GM23338 (cell line): ENCODE data around the gene CRISP1. TPM values are rescaled to one million over a fixed set of nuclear protein-coding genes. Genes with fewer than 3 reads are reported as not detected.

Source experiments
- ATAC-seq: fragments of 200-7000 bp; cut with Tn5 transposase; 3 replicates; pipeline ENCODE4 v1.9.1; 2020
- DNase-seq: peaks from one replicate; pipeline ENCODE4 v3.0.0-alpha.2; 2015; ENCODE audit warnings: low spot score
- H2AFZ ChIP-seq: fragments of 200-600 bp; sonication (generic); 2 replicates; pipeline ENCODE4 v1.8.0; 2016; ENCODE audit warnings: antibody characterized with exemption, mild to moderate bottlenecking, moderate library complexity
- H3F3A ChIP-seq: fragments of 200-600 bp; sonication (generic); replicated peaks from 2 replicates; pipeline ENCODE4 v1.8.0; 2017; ENCODE audit warnings: antibody characterized with exemption, mixed run types, low read depth
- H3K27ac ChIP-seq: fragments of 200-600 bp; sonication (generic); 2 replicates; pipeline ENCODE4 v1.6.1; 2016; ENCODE audit warnings: low read depth
- H3K27me3 ChIP-seq: fragments of 200-600 bp; sonication (generic); 2 replicates; pipeline ENCODE4 v1.8.0; 2016; ENCODE audit warnings: mild to moderate bottlenecking, mixed run types, moderate library complexity; ENCODE audit not compliant: insufficient read depth
- H3K36me3 ChIP-seq: fragments of 200-600 bp; sonication (generic); 2 replicates; pipeline ENCODE4 v1.8.0; 2016; ENCODE audit warnings: mild to moderate bottlenecking; ENCODE audit not compliant: insufficient read depth
- H3K4me1 ChIP-seq: fragments of 200-600 bp; sonication (generic); 2 replicates; pipeline ENCODE4 v1.8.0; 2016; ENCODE audit warnings: mild to moderate bottlenecking, moderate library complexity; ENCODE audit not compliant: insufficient read depth
- H3K4me2 ChIP-seq: fragments of 200-600 bp; sonication (generic); 2 replicates; pipeline ENCODE4 v1.7.1; 2017; ENCODE audit warnings: mixed run types
- H3K4me3 ChIP-seq: fragments of 200-600 bp; sonication (generic); 2 replicates; pipeline ENCODE4 v1.6.1; 2016; ENCODE audit warnings: mixed run types
- H3K79me2 ChIP-seq: fragments of 200-600 bp; sonication (generic); replicated peaks from 2 replicates; pipeline ENCODE4 v1.8.0; 2017; ENCODE audit warnings: mild to moderate bottlenecking; ENCODE audit not compliant: insufficient read depth
- H3K9me2 ChIP-seq: fragments of 200-600 bp; sonication (generic); 2 replicates; pipeline ENCODE4 v1.8.0; 2017; ENCODE audit not compliant: insufficient read depth
- H4K20me1 ChIP-seq: fragments of 200-600 bp; sonication (generic); replicated peaks from 2 replicates; pipeline ENCODE4 v1.8.0; 2017; ENCODE audit warnings: mild to moderate bottlenecking; ENCODE audit not compliant: insufficient read depth
- H3K27ac Mint-ChIP-seq: 2 replicates; pipeline ENCODE4 v1.8.0; 2020; ENCODE audit warnings: inconsistent platforms, mild to moderate bottlenecking, moderate library complexity, mixed read lengths
- H3K27me3 Mint-ChIP-seq: 3 replicates; pipeline ENCODE4 v1.8.0; 2022; ENCODE audit warnings: low read depth, mild to moderate bottlenecking, moderate library complexity, mixed read lengths, inconsistent platforms; ENCODE audit not compliant: insufficient read depth, poor library complexity
- H3K36me3 Mint-ChIP-seq: 3 replicates; pipeline ENCODE4 v1.8.0; 2021; ENCODE audit warnings: low read depth, mild to moderate bottlenecking, inconsistent platforms, moderate library complexity, mixed read lengths
- H3K4me1 Mint-ChIP-seq: 3 replicates; pipeline ENCODE4 v1.8.0; 2020; ENCODE audit warnings: mild to moderate bottlenecking, inconsistent platforms, mixed read lengths
- H3K4me3 Mint-ChIP-seq: 3 replicates; pipeline ENCODE4 v1.8.0; 2021; ENCODE audit warnings: moderate library complexity, mild to moderate bottlenecking, inconsistent platforms, mixed read lengths
- H3K9me3 Mint-ChIP-seq: 3 replicates; pipeline ENCODE4 v1.8.0; 2020; ENCODE audit warnings: moderate library complexity, mild to moderate bottlenecking, inconsistent platforms, mixed read lengths
- CREB1 ChIP-seq: fragments of 250-450 bp; sonication (Bioruptor Pico); IDR thresholded peaks from 2 replicates; pipeline ENCODE4 v1.5.0; 2020; ENCODE audit warnings: low read depth, mild to moderate bottlenecking, moderate library complexity
- CTCF ChIP-seq, 2 experiments: fragments of 200-600 bp in 1 of 2; sonication (generic) in 1 of 2; conservative IDR thresholded peaks; 2 replicates each; pipeline versions ENCODE4 v1.5.1 to v1.6.1; 2016 to 2017; ENCODE audit warnings: antibody characterized with exemption in 2 of 2, low read depth in 2 of 2, mild to moderate bottlenecking in 2 of 2, moderate library complexity in 1 of 2
- EZH2 ChIP-seq: fragments of 200-600 bp; sonication (generic); IDR thresholded peaks from one replicate; pipeline ENCODE4 v1.8.0; 2017; ENCODE audit warnings: antibody characterized with exemption, mild to moderate bottlenecking, low read depth; ENCODE audit not compliant: unreplicated experiment
- EZH2phosphoT487 ChIP-seq: fragments of 200-600 bp; sonication (generic); IDR thresholded peaks from one replicate; pipeline ENCODE4 v1.8.1; 2018; ENCODE audit warnings: antibody characterized with exemption; ENCODE audit not compliant: unreplicated experiment
- POLR2AphosphoS5 ChIP-seq: IDR thresholded peaks from 2 replicates; pipeline ENCODE4 v1.6.1; 2016; ENCODE audit warnings: antibody characterized with exemption, low read depth
- REST ChIP-seq: IDR thresholded peaks from one replicate; pipeline ENCODE4 v1.6.1; 2018; ENCODE audit warnings: antibody characterized with exemption; ENCODE audit not compliant: unreplicated experiment
- ZNF114 ChIP-seq: fragments of 250-450 bp; sonication (Bioruptor Pico); IDR thresholded peaks from 2 replicates; pipeline ENCODE4 v1.5.0; 2020; ENCODE audit warnings: mild to moderate bottlenecking, moderate library complexity
- ZNF331 ChIP-seq: fragments of 250-450 bp; sonication (Bioruptor Pico); IDR thresholded peaks from 2 replicates; pipeline ENCODE4 v1.5.0; 2020; ENCODE audit warnings: low read depth, mild to moderate bottlenecking, moderate library complexity
- polyA plus RNA-seq: library from polyadenylated mRNA; unstranded; fragments of >200 nt; fragmentation: Nextera tagmentation; extraction: Ambion mirVana; gene quantifications from 2 replicates; pipeline ENCODE4 v1.2.1, GENCODE V29; 2016
- total RNA-seq: library from RNA; depleted of rRNA; stranded (reverse); fragments of >200 nt; shearing (Covaris generic); gene quantifications from 2 replicates; pipeline ENCODE4 v1.2.3, GENCODE V29; 2014
- TF ChIP-seq, protein P1 (sequence below): fragments of 250-450 bp; sonication (Bioruptor Pico); IDR thresholded peaks from 2 replicates; pipeline ENCODE4 v1.5.0; 2020; ENCODE audit warnings: mild to moderate bottlenecking, moderate library complexity
- TF ChIP-seq, protein P2 (sequence below): IDR thresholded peaks from 2 replicates; pipeline ENCODE4 v1.6.1; 2016; ENCODE audit warnings: antibody characterized with exemption

The CRISP1 gene
- total and polyA plus RNA-seq, 2 experiments from 2014 or later: not detected

DNA sequence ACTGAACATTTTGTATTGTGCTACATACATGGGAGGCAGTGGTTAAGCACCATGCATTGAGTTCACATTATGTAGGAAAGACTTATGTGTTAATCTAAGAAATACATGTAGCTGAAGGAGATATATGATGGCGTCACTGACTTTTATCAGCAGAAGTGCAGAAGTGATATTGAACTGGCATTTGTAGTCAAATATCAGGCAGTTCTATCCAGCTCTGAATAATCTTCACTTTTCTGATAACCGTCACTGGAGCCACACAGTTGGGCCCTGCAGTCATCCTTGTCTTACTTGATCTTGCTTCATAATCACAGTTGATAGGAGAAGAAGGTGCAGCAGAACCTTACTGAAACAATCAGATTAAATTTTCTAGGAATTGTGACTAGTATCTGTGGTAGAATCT, 26.4 kb downstream of the CRISP1 start (continued):
- TF ChIP-seq CTCF (conservative IDR thresholded peaks at IDR 0.05; ENCODE audit: low read depth in 2 of 2): no peak

- no peak overlapping the region for H3K27ac ChIP-seq
- H3K36me3 ChIP-seq: no peaks in the 10 kb centered on the region
- H3K4me3 Mint-ChIP-seq: no peak overlapping the region
- no peaks in the 10 kb centered on the region for H3K79me2 ChIP-seq
- no peaks in the 10 kb centered on the region for H3K9me2 ChIP-seq
- H3K27ac Mint-ChIP-seq: no peak overlapping the region
- DNase-seq (no peak), ATAC-seq (no peak)
- no peaks in the 10 kb centered on the region for H3K27me3 ChIP-seq
- no peaks in the 10 kb centered on the region for H3K27me3 Mint-ChIP-seq
- H3K9me3 Mint-ChIP-seq: no peaks in the 10 kb centered on the region
- H3F3A ChIP-seq: no peaks in the 10 kb centered on the region
- H3K4me1 ChIP-seq: peaks cover 5% of the 10 kb centered on the region
- H3K4me1 Mint-ChIP-seq: peaks cover 12% of the 10 kb centered on the region
- H4K20me1 ChIP-seq: no peaks in the 10 kb centered on the region
- H3K36me3 Mint-ChIP-seq: no peaks in the 10 kb centered on the region
- no peak overlapping the region for H2AFZ ChIP-seq
- no peak overlapping the region for H3K4me2 ChIP-seq
- no peak overlapping the region for H3K4me3 ChIP-seq
- TF ChIP-seq EZH2phosphoT487: no peak
- no peak for TF ChIP-seq EZH2
- TF ChIP-seq ZNF114: no peak
- TF ChIP-seq POLR2AphosphoS5: no peak
- no peak for TF ChIP-seq REST
- TF ChIP-seq, protein P1, sequence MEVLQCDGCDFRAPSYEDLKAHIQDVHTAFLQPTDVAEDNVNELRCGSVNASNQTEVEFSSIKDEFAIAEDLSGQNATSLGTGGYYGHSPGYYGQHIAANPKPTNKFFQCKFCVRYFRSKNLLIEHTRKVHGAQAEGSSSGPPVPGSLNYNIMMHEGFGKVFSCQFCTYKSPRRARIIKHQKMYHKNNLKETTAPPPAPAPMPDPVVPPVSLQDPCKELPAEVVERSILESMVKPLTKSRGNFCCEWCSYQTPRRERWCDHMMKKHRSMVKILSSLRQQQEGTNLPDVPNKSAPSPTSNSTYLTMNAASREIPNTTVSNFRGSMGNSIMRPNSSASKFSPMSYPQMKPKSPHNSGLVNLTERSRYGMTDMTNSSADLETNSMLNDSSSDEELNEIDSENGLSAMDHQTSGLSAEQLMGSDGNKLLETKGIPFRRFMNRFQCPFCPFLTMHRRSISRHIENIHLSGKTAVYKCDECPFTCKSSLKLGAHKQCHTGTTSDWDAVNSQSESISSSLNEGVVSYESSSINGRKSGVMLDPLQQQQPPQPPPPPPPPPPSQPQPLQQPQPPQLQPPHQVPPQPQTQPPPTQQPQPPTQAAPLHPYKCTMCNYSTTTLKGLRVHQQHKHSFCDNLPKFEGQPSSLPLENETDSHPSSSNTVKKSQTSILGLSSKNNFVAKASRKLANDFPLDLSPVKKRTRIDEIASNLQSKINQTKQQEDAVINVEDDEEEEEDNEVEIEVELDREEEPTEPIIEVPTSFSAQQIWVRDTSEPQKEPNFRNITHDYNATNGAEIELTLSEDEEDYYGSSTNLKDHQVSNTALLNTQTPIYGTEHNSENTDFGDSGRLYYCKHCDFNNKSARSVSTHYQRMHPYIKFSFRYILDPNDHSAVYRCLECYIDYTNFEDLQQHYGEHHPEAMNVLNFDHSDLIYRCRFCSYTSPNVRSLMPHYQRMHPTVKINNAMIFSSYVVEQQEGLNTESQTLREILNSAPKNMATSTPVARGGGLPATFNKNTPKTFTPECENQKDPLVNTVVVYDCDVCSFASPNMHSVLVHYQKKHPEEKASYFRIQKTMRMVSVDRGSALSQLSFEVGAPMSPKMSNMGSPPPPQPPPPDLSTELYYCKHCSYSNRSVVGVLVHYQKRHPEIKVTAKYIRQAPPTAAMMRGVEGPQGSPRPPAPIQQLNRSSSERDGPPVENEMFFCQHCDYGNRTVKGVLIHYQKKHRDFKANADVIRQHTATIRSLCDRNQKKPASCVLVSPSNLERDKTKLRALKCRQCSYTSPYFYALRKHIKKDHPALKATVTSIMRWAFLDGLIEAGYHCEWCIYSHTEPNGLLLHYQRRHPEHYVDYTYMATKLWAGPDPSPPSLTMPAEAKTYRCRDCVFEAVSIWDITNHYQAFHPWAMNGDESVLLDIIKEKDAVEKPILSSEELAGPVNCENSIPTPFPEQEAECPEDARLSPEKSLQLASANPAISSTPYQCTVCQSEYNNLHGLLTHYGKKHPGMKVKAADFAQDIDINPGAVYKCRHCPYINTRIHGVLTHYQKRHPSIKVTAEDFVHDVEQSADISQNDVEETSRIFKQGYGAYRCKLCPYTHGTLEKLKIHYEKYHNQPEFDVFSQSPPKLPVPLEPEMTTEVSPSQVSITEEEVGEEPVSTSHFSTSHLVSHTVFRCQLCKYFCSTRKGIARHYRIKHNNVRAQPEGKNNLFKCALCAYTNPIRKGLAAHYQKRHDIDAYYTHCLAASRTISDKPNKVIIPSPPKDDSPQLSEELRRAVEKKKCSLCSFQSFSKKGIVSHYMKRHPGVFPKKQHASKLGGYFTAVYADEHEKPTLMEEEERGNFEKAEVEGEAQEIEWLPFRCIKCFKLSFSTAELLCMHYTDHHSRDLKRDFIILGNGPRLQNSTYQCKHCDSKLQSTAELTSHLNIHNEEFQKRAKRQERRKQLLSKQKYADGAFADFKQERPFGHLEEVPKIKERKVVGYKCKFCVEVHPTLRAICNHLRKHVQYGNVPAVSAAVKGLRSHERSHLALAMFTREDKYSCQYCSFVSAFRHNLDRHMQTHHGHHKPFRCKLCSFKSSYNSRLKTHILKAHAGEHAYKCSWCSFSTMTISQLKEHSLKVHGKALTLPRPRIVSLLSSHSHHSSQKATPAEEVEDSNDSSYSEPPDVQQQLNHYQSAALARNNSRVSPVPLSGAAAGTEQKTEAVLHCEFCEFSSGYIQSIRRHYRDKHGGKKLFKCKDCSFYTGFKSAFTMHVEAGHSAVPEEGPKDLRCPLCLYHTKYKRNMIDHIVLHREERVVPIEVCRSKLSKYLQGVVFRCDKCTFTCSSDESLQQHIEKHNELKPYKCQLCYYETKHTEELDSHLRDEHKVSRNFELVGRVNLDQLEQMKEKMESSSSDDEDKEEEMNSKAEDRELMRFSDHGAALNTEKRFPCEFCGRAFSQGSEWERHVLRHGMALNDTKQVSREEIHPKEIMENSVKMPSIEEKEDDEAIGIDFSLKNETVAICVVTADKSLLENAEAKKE (CRISPR knock-in tag): no peak
- no peak for TF ChIP-seq ZNF331 (CRISPR knock-in tag)
- TF ChIP-seq CREB1 (CRISPR knock-in tag): no peak
- TF ChIP-seq, protein P2, sequence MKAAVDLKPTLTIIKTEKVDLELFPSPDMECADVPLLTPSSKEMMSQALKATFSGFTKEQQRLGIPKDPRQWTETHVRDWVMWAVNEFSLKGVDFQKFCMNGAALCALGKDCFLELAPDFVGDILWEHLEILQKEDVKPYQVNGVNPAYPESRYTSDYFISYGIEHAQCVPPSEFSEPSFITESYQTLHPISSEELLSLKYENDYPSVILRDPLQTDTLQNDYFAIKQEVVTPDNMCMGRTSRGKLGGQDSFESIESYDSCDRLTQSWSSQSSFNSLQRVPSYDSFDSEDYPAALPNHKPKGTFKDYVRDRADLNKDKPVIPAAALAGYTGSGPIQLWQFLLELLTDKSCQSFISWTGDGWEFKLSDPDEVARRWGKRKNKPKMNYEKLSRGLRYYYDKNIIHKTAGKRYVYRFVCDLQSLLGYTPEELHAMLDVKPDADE: no peak
- TF ChIP-seq CTCF (conservative IDR thresholded peaks at IDR 0.05; ENCODE audit: low read depth in 2 of 2): no peak
Observed at GRCh38 chr6:49839162-49839561, 27.2 kb downstream of the CRISP1 start.
